Liver (tissue), 3 donors: ENCODE results near the gene OR2L13.

Experiments used
- EGR1 ChIP-seq, 2 donors: IDR thresholded peaks; 2 replicates each; pipeline ENCODE4 v1.6.1; 2016 to 2018; ENCODE audit warnings: antibody characterized with exemption in 2 of 2, low read depth in 2 of 2
- GABPA ChIP-seq, 2 donors: IDR thresholded peaks in 1 of 2; conservative IDR thresholded peaks in 1 of 2; 2 replicates each; pipeline ENCODE4 v1.6.1; 2016; ENCODE audit warnings: antibody characterized with exemption in 2 of 2, mild to moderate bottlenecking in 1 of 2, moderate library complexity in 1 of 2
- RAD21 ChIP-seq, 2 donors: IDR thresholded peaks; 2 replicates each; pipeline ENCODE4 v1.6.1; 2016; ENCODE audit warnings: antibody characterized with exemption in 2 of 2, mild to moderate bottlenecking in 2 of 2
- SP1 ChIP-seq: IDR thresholded peaks from 2 replicates; pipeline ENCODE4 v1.6.1; 2018; ENCODE audit warnings: antibody characterized with exemption, mild to moderate bottlenecking
- YY1 ChIP-seq: IDR thresholded peaks from 2 replicates; pipeline ENCODE4 v1.6.1; 2016; ENCODE audit warnings: antibody characterized with exemption, mild to moderate bottlenecking
- TF ChIP-seq, protein P1 (sequence below): fragments of 150-350 bp; IDR thresholded peaks from 2 replicates; pipeline ENCODE4 v1.5.1; 2017; ENCODE audit warnings: improper control_type of control experiment, low read depth, low read length; ENCODE audit not compliant: missing input control
- TF ChIP-seq, protein P2 (sequence below): IDR thresholded peaks from 2 replicates; pipeline ENCODE4 v1.6.1; 2016; ENCODE audit warnings: antibody characterized with exemption
- TF ChIP-seq, protein P3 (sequence below): IDR thresholded peaks from 2 replicates; pipeline ENCODE4 v1.6.1; 2016; ENCODE audit warnings: antibody characterized with exemption
- donor health status: healthy.
- donor health status: healthy.

DNA sequence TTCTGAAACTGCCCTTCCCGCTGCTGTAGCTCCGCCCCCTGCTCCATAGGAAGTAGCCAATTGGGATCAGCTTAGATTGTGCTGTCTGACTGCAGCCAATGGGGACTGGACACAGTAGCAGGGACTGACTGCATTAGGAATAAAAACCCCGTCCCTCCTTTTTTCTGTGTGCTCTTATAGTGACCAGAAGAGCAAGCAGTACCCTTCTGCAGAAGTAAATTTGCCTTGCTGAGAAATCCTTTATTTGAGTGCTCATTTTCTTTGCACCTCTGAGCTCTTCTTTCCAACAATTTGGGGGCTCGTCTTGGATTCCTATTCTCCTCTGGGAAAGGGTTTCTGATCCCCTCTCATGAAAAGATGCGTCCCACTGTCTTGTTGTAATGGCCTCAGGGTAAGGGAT lies 16.2 kb downstream of the OR2L13 start:
- TF ChIP-seq SP1: no peak
- TF ChIP-seq, protein P1, sequence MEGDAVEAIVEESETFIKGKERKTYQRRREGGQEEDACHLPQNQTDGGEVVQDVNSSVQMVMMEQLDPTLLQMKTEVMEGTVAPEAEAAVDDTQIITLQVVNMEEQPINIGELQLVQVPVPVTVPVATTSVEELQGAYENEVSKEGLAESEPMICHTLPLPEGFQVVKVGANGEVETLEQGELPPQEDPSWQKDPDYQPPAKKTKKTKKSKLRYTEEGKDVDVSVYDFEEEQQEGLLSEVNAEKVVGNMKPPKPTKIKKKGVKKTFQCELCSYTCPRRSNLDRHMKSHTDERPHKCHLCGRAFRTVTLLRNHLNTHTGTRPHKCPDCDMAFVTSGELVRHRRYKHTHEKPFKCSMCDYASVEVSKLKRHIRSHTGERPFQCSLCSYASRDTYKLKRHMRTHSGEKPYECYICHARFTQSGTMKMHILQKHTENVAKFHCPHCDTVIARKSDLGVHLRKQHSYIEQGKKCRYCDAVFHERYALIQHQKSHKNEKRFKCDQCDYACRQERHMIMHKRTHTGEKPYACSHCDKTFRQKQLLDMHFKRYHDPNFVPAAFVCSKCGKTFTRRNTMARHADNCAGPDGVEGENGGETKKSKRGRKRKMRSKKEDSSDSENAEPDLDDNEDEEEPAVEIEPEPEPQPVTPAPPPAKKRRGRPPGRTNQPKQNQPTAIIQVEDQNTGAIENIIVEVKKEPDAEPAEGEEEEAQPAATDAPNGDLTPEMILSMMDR: no peak
- TF ChIP-seq, protein P2, sequence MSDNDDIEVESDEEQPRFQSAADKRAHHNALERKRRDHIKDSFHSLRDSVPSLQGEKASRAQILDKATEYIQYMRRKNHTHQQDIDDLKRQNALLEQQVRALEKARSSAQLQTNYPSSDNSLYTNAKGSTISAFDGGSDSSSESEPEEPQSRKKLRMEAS: no peak
- TF ChIP-seq, protein P3, sequence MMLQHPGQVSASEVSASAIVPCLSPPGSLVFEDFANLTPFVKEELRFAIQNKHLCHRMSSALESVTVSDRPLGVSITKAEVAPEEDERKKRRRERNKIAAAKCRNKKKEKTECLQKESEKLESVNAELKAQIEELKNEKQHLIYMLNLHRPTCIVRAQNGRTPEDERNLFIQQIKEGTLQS: no peak
- no peak for TF ChIP-seq EGR1 (IDR thresholded peaks at IDR 0.05; ENCODE audit: low read depth in 2 of 2)
- no peak for TF ChIP-seq YY1
- TF ChIP-seq GABPA (IDR thresholded peaks at IDR 0.05 in 1 of 2, conservative IDR thresholded peaks at IDR 0.05 in 1 of 2): no peak
- no peak for TF ChIP-seq RAD21 (IDR thresholded peaks at IDR 0.05)
